Stimulated activated CD8-positive, alpha-beta memory T cell treated with anti-CD3 and anti-CD28 coated beads, Interleukin-15, amount 100 ng/mL, for 1 hour (primary cell): ENCODE data around the gene LRCH1.
"Not testable (repeated sequence)": the region's sequence is repeated elsewhere in the genome, so short reads cannot be mapped to it uniquely, and the experiment has no call there.

Experiments
- DNase-seq: peaks from one replicate; pipeline ENCODE4 v3.0.0-alpha.2; 2020; ENCODE audit warnings: low read depth

The LRCH1 gene

GRCh38 chr13:46753137-46753536 is 200.2 kb downstream of the LRCH1 start:
- no peak for DNase-seq

- no peak for DNase-seq
Measured at GRCh38 chr13:46753917-46754316, 200.9 kb downstream of the LRCH1 start.

- DNase-seq: no peak
Measured at GRCh38 chr13:46754812-46755211, 201.8 kb downstream of the LRCH1 start.

GRCh38 chr13:46755508-46755907 is 202.5 kb downstream of the LRCH1 start:
- DNase-seq: not testable (repeated sequence)

- DNase-seq: no peak
Measured at GRCh38 chr13:46756977-46757376, 204.0 kb downstream of the LRCH1 start.

- no peak for DNase-seq
Measured at GRCh38 chr13:46757640-46758039, 204.7 kb downstream of the LRCH1 start.

- no peak for DNase-seq
Measured at GRCh38 chr13:46759846-46760245, 206.9 kb downstream of the LRCH1 start.

GRCh38 chr13:46761174-46761573 is 208.2 kb downstream of the LRCH1 start:
- DNase-seq: no peak

GRCh38 chr13:46761866-46762265 is 208.9 kb downstream of the LRCH1 start:
- no peak for DNase-seq

- DNase-seq: not testable (repeated sequence)
Measured at GRCh38 chr13:46769925-46770324, 217.0 kb downstream of the LRCH1 start.

- no peak for DNase-seq
Measured at GRCh38 chr13:46771693-46772092, 218.7 kb downstream of the LRCH1 start.

GRCh38 chr13:46773541-46773940 is 220.6 kb downstream of the LRCH1 start:
- no peak for DNase-seq

- no peak for DNase-seq
Measured at GRCh38 chr13:46775385-46776107, 222.6 kb downstream of the LRCH1 start.

GRCh38 chr13:46778095-46778494 is 225.1 kb downstream of the LRCH1 start:
- no peak for DNase-seq

- DNase-seq: no peak
Measured at GRCh38 chr13:46778890-46779289, 225.9 kb downstream of the LRCH1 start.

- DNase-seq: no peak
Measured at GRCh38 chr13:46782066-46782465, 229.1 kb downstream of the LRCH1 start.

GRCh38 chr13:46782691-46783090 is 229.7 kb downstream of the LRCH1 start:
- DNase-seq: no peak

GRCh38 chr13:46783504-46783903 is 230.5 kb downstream of the LRCH1 start:
- no peak for DNase-seq

- no peak for DNase-seq
Measured at GRCh38 chr13:46795321-46795720, 242.4 kb downstream of the LRCH1 start.

GRCh38 chr13:46796129-46796514 is 243.2 kb downstream of the LRCH1 start:
- DNase-seq: no peak

- peak; percentile 85 for DNase-seq
Measured at GRCh38 chr13:46796515-46797474, 243.8 kb downstream of the LRCH1 start, which contains the start of gene ESD. ESD (minus strand) TSS chr13:46797161; CDS start chr13:46791413, 5,748 bp downstream.

GRCh38 chr13:46797501-46798237 is 244.7 kb downstream of the LRCH1 start:
- DNase-seq: no peak
